ENCODE measurements around the gene ONECUT2. TPM values are rescaled to one million over a fixed set of nuclear protein-coding genes. Genes with fewer than 3 reads are reported as not detected.

Gene ONECUT2
- total and polyA plus RNA-seq, 3 donors from 2014 or later: 0.69 to 0.93 (median 0.79) TPM

GRCh38 chr18:57469884-57470283, 34.7 kb downstream of the ONECUT2 start:
- no peaks in the 10 kb centered on the region for H3K4me1 ChIP-seq
- no peaks in the 10 kb centered on the region for H3K27me3 ChIP-seq
- no peak overlapping the region for H3K27ac ChIP-seq
- no peaks in the 10 kb centered on the region for H3K36me3 ChIP-seq (ENCODE audit: low read depth, missing control alignments)
- WGBS, 2 donors: 31 to 57% methylated on average over 3 of the region's 3 CpGs
- DNase-seq: no peak
- TF ChIP-seq CTCF (IDR thresholded peaks at IDR 0.05) (no peak), POLR2A (IDR thresholded peaks at IDR 0.05) (no peak)
- no peaks in the 10 kb centered on the region for H3K9me3 ChIP-seq
- H3K4me3 ChIP-seq: no peak overlapping the region
- intact Hi-C loops (cut with DNase I; ENCODE audit: low total_unique reads): no loop called here

- H3K4me3 ChIP-seq: no peak overlapping the region
- no peaks in the 10 kb centered on the region for H3K9me3 ChIP-seq
- no peak overlapping the region for H3K27ac ChIP-seq
- no peak for TF ChIP-seq POLR2A (IDR thresholded peaks at IDR 0.05)
- TF ChIP-seq CTCF (IDR thresholded peaks at IDR 0.05): no peak
- H3K27me3 ChIP-seq: no peaks in the 10 kb centered on the region
- DNase-seq: no peak
- WGBS, 2 donors: 75 to 88% methylated on average over 3 of the region's 3 CpGs
- no peaks in the 10 kb centered on the region for H3K36me3 ChIP-seq (ENCODE audit: low read depth, missing control alignments)
- intact Hi-C loops (cut with DNase I; ENCODE audit: low total_unique reads): no loop called here
- H3K4me1 ChIP-seq: no peaks in the 10 kb centered on the region
Measured at GRCh38 chr18:57475408-57475807, 40.2 kb downstream of the ONECUT2 start.

GRCh38 chr18:57475903-57476302, 40.7 kb downstream of the ONECUT2 start:
- H3K4me3 ChIP-seq: no peak overlapping the region
- H3K27me3 ChIP-seq: no peaks in the 10 kb centered on the region
- H3K4me1 ChIP-seq: no peaks in the 10 kb centered on the region
- WGBS, 2 donors: 51 to 53% methylated on average over 4 of the region's 4 CpGs
- H3K36me3 ChIP-seq (ENCODE audit: low read depth, missing control alignments): no peaks in the 10 kb centered on the region
- H3K27ac ChIP-seq: no peak overlapping the region
- intact Hi-C loops (cut with DNase I; ENCODE audit: low total_unique reads): no loop called here
- no peak for DNase-seq
- no peaks in the 10 kb centered on the region for H3K9me3 ChIP-seq
- TF ChIP-seq POLR2A (IDR thresholded peaks at IDR 0.05) (no peak), CTCF (IDR thresholded peaks at IDR 0.05) (no peak)

- no peak for DNase-seq
- Histone ChIP-seq H3K4me3 (no peak overlapping the region), H3K4me1 (no peaks in the 10 kb centered on the region), H3K27me3 (no peaks in the 10 kb centered on the region), H3K27ac (no peak overlapping the region), H3K9me3 (no peaks in the 10 kb centered on the region), H3K36me3 (ENCODE audit: low read depth, missing control alignments) (no peaks in the 10 kb centered on the region)
- no peak for TF ChIP-seq CTCF (IDR thresholded peaks at IDR 0.05)
- TF ChIP-seq POLR2A (IDR thresholded peaks at IDR 0.05): no peak
- intact Hi-C loops (cut with DNase I; ENCODE audit: low total_unique reads): no loop called here
Measured at GRCh38 chr18:57480733-57481132, 45.6 kb downstream of the ONECUT2 start.

GRCh38 chr18:57497372-57498294, 62.5 kb downstream of the ONECUT2 start:
- intact Hi-C loops (cut with DNase I; ENCODE audit: low total_unique reads): no loop called here
- Histone ChIP-seq H3K27ac (no peak overlapping the region), H3K4me3 (no peak overlapping the region), H3K27me3 (no peaks in the 10 kb centered on the region), H3K4me1 (no peaks in the 10 kb centered on the region), H3K36me3 (ENCODE audit: low read depth, missing control alignments) (no peaks in the 10 kb centered on the region), H3K9me3 (no peaks in the 10 kb centered on the region)
- no peak for DNase-seq
- WGBS, 2 donors: 57 to 69% methylated on average over 7 of the region's 7 CpGs
- TF ChIP-seq CTCF (IDR thresholded peaks at IDR 0.05): no peak
- TF ChIP-seq POLR2A (IDR thresholded peaks at IDR 0.05): no peak

Data from testis (tissue), 3 donors.